Measurements from ENCODE around the gene PFDN1. TPM values are rescaled to one million over a fixed set of nuclear protein-coding genes. Genes with fewer than 3 reads are reported as not detected.

PFDN1 gene
- total and polyA plus RNA-seq, 2 donors, result 48.4 to 80.7 TPM

DNA sequence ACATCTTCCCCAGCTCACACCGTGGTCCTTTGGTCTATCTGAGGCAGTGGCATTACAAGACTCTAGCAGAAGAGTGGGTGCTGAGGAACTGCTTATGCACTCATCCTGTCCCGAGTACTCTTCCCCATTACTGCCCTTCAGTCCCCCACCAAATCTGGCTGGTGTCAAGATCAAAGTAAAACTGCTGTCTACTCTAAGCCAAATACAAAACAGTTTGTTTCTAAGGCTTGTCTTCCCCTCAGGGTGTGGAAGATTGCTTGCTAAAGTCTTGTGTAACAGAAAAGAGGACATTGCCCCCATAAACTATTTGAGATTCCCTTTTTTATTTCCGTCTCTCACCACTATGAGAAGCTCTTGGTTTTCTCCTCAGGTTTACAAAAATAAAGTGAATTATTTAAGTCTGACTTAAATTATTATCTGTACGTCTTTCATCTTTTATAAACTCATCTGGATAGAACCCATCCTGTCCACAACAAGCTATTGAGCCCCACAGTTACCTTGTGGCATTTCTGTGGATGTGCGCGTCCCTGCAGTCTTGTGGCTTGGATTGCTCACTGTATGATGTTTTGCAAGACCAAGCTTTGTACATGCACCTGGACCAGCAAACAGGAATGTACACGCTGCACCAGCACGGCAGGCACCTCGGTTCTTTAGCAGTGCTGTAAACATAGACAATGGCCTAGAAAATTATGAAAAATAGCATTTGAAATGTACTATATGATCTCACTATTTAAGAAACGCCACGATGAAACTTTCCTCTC is 66.9 kb downstream of the PFDN1 start:
- 91% methylated on average over 11 of the region's 11 CpGs for WGBS

DNA sequence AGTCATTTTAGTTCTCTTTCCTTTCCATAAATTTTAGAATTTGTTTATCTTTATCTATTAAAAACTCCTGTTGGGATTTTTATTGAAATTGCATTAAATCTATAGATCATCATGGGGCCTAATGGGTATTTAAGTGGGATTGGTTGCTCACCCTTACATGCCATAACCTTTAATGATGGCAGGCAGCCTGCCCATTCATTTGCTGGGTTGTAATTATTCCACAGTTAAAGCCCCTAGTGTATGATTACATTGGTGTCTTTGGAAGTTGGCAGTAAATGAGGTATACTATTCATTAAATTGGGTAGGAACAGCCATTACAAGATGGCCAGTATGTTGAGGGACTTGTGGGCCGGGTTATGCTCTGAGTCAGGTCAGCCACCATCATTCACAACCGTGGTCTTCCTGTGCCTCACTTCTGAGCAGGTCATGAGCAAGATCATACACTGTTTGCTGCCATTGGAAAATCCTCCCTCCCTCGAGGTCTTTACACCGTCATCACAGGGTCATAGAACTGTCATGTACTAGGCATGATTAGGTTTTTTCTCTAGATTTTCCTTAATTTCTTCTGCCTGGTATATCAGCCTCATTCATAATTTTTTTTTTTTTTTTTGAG is 68.4 kb downstream of the PFDN1 start:
- H3K4me3 ChIP-seq (ENCODE audit: low read length in 2 of 2), result no peak overlapping the region
- DNase-seq (ENCODE audit: low read depth in 6 of 9, low spot score in 9 of 9), result no peak
- no peak overlapping the region for H3K27ac ChIP-seq (ENCODE audit: low read depth in 1 of 2, low read length in 1 of 2)
- H3K36me3 ChIP-seq (ENCODE audit: control insufficient read depth in 2 of 2, insufficient read depth in 2 of 2, low read length in 1 of 2), result no peaks in the 10 kb centered on the region
- no peaks in the 10 kb centered on the region for H3K9me3 ChIP-seq (ENCODE audit: control insufficient read depth in 2 of 2, insufficient read depth in 1 of 2, low read length in 1 of 2)
- H3K4me1 ChIP-seq (ENCODE audit: control insufficient read depth in 2 of 2, insufficient read depth in 2 of 2, low read length in 2 of 2), result no peaks in the 10 kb centered on the region
- 97% methylated on average over 4 of the region's 4 CpGs for WGBS
- no peaks in the 10 kb centered on the region for H3K27me3 ChIP-seq (ENCODE audit: control insufficient read depth in 2 of 2, insufficient read depth in 1 of 2, low read length in 1 of 2)

More for the DNA sequence above, 66.9 kb downstream of the PFDN1 start:
- no peak overlapping the region for H3K4me3 ChIP-seq (ENCODE audit: low read length in 2 of 2)
- H3K4me1 ChIP-seq (ENCODE audit: control insufficient read depth in 2 of 2, insufficient read depth in 2 of 2, low read length in 2 of 2), result no peaks in the 10 kb centered on the region
- H3K27ac ChIP-seq (ENCODE audit: low read depth in 1 of 2, low read length in 1 of 2), result no peak overlapping the region
- H3K27me3 ChIP-seq (ENCODE audit: control insufficient read depth in 2 of 2, insufficient read depth in 1 of 2, low read length in 1 of 2), result no peaks in the 10 kb centered on the region
- no peak for DNase-seq (ENCODE audit: low read depth in 6 of 9, low spot score in 9 of 9)
- H3K36me3 ChIP-seq (ENCODE audit: control insufficient read depth in 2 of 2, insufficient read depth in 2 of 2, low read length in 1 of 2), result no peaks in the 10 kb centered on the region
- no peaks in the 10 kb centered on the region for H3K9me3 ChIP-seq (ENCODE audit: control insufficient read depth in 2 of 2, insufficient read depth in 1 of 2, low read length in 1 of 2)

DNA sequence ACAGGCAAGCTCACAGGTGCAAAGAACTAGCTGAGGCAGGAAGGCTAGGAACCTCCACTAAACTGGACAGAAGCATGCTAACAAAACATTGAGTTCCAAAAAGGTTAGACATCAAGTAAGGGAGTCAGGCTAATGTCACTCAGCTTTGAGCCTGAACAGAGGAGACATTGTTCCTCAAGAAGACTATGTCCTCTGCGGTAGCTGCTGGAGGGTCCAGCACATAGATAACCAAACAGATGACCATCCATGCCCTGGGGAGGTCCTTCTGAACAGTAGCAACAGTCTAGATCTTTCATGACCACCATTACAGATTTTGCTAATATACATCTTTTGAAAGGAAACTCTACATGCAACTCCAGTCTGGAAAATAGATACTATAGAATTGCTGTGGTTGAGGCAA is 70.2 kb downstream of the PFDN1 start:
- no peak overlapping the region for H3K27ac ChIP-seq (ENCODE audit: low read depth in 1 of 2, low read length in 1 of 2)

DNA sequence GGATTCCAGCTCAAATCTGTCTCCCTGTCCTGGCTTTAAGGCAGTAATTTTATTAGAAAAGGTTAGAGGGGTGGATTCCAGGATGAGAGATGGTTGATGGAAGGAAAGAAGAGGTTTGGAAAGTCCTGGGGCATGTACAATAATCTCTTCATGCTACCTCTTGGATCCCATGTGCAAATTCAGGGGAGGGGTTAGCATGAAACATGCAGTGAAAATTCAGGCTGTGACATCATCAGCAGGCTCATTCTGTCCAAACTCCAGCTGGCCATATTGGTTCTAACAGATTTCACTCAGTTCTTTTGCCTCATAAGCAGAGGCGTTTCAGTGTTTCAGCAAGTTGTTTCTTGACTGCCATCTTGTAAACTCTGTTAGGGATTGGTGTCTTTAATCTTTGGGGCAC is 72.5 kb downstream of the PFDN1 start:
- Histone ChIP-seq H3K4me3 (ENCODE audit: low read length in 2 of 2) (no peak overlapping the region), H3K9me3 (ENCODE audit: control insufficient read depth in 2 of 2, insufficient read depth in 1 of 2, low read length in 1 of 2) (no peaks in the 10 kb centered on the region), H3K36me3 (ENCODE audit: control insufficient read depth in 2 of 2, insufficient read depth in 2 of 2, low read length in 1 of 2) (no peaks in the 10 kb centered on the region), H3K27ac (ENCODE audit: low read depth in 1 of 2, low read length in 1 of 2) (no peak overlapping the region), H3K4me1 (ENCODE audit: control insufficient read depth in 2 of 2, insufficient read depth in 2 of 2, low read length in 2 of 2) (no peaks in the 10 kb centered on the region), H3K27me3 (ENCODE audit: control insufficient read depth in 2 of 2, insufficient read depth in 1 of 2, low read length in 1 of 2) (no peaks in the 10 kb centered on the region)
- no peak for DNase-seq (ENCODE audit: low read depth in 6 of 9, low spot score in 9 of 9)
- 100% methylated on average over 1 of the region's 1 CpG for WGBS

More for the DNA sequence above, 70.2 kb downstream of the PFDN1 start:
- H3K27me3 ChIP-seq (ENCODE audit: control insufficient read depth in 2 of 2, insufficient read depth in 1 of 2, low read length in 1 of 2), result no peaks in the 10 kb centered on the region
- no peak overlapping the region for H3K4me3 ChIP-seq (ENCODE audit: low read length in 2 of 2)
- H3K4me1 ChIP-seq (ENCODE audit: control insufficient read depth in 2 of 2, insufficient read depth in 2 of 2, low read length in 2 of 2), result no peaks in the 10 kb centered on the region
- DNase-seq (ENCODE audit: low read depth in 6 of 9, low spot score in 9 of 9), result no peak
- WGBS, result 100% methylated on average over 1 of the region's 1 CpG
- H3K36me3 ChIP-seq (ENCODE audit: control insufficient read depth in 2 of 2, insufficient read depth in 2 of 2, low read length in 1 of 2), result no peaks in the 10 kb centered on the region
- H3K9me3 ChIP-seq (ENCODE audit: control insufficient read depth in 2 of 2, insufficient read depth in 1 of 2, low read length in 1 of 2), result no peaks in the 10 kb centered on the region

DNA sequence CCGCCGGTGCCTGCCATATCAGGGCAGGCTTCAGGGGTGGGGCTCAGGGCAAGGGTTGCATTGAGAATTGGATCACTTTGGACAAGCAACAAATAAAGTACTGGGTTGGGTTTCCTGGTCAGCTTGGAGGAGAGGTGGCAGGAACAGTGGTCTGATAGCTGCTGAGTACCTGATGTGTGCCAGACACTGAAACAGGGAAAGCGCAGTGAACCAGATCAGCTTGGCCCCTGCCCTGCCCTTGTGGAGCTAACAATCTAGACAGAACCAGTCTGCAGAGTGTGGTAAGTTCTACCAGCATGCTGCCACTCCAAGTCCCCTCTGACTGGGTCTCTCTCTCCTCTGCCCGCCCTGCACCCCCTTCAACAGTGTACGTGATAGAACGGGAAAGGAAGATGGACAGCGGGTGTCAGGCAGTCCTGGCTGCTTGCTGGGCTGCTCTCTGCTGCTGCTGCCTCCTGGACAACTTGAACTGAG is 74.5 kb downstream of the PFDN1 start:
- H3K4me1 ChIP-seq (ENCODE audit: control insufficient read depth in 2 of 2, insufficient read depth in 2 of 2, low read length in 2 of 2), result no peaks in the 10 kb centered on the region
- DNase-seq (ENCODE audit: low read depth in 6 of 9, low spot score in 9 of 9), result no peak
- 98% methylated on average over 7 of the region's 7 CpGs for whole genome bisulfite sequencing
- no peaks in the 10 kb centered on the region for H3K36me3 ChIP-seq (ENCODE audit: control insufficient read depth in 2 of 2, insufficient read depth in 2 of 2, low read length in 1 of 2)
- no peak overlapping the region for H3K27ac ChIP-seq (ENCODE audit: low read depth in 1 of 2, low read length in 1 of 2)
- H3K4me3 ChIP-seq (ENCODE audit: low read length in 2 of 2), result no peak overlapping the region
- no peaks in the 10 kb centered on the region for H3K9me3 ChIP-seq (ENCODE audit: control insufficient read depth in 2 of 2, insufficient read depth in 1 of 2, low read length in 1 of 2)
- H3K27me3 ChIP-seq (ENCODE audit: control insufficient read depth in 2 of 2, insufficient read depth in 1 of 2, low read length in 1 of 2), result no peaks in the 10 kb centered on the region

DNA sequence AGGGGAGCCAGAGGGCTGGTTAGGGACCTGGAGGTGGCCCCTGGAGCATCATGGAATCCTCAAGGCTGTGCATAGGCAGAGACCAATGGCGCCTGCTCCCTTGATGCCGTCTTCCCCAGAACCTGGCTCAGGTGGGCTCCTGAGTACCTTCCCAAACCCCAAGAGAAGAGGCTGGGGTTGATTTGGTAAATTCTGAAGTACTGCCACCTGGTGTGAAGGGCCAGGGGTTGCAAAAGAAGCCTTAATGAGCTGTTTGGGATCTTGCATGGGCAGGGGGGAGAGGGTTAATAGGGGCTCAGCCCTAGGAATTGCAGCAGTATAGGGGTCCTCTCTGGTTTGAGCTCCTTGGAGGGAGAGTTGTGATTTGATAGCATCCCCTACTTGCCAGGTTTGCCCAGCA is 75.9 kb downstream of the PFDN1 start:
- Histone ChIP-seq H3K27me3 (ENCODE audit: control insufficient read depth in 2 of 2, insufficient read depth in 1 of 2, low read length in 1 of 2) (no peaks in the 10 kb centered on the region), H3K9me3 (ENCODE audit: control insufficient read depth in 2 of 2, insufficient read depth in 1 of 2, low read length in 1 of 2) (no peaks in the 10 kb centered on the region), H3K36me3 (ENCODE audit: control insufficient read depth in 2 of 2, insufficient read depth in 2 of 2, low read length in 1 of 2) (no peaks in the 10 kb centered on the region), H3K27ac (ENCODE audit: low read depth in 1 of 2, low read length in 1 of 2) (no peak overlapping the region), H3K4me3 (ENCODE audit: low read length in 2 of 2) (no peak overlapping the region), H3K4me1 (ENCODE audit: control insufficient read depth in 2 of 2, insufficient read depth in 2 of 2, low read length in 2 of 2) (no peaks in the 10 kb centered on the region)
- 100% methylated on average over 2 of the region's 2 CpGs for WGBS
- no peak for DNase-seq (ENCODE audit: low read depth in 6 of 9, low spot score in 9 of 9)

DNA sequence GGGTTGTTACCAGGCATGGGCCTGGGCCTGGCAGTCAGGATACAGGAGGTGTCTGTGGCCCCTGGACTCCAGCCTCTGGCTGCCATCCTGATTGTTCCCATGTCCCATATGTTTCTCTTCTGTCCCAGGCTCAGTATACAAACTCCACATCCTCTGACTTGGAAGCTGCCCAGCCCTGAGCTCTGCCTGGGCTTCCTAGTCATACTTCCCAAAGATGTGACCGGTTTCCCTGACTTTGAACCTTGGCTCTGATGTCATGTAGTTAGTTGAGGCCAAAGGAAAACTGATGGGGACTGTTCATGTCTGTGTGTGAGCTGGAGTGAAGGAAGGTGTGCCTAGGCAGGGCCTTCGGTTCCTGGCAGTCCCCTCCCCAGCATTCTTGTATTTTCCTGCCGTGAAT is 77.5 kb downstream of the PFDN1 start:
- Histone ChIP-seq H3K27ac (ENCODE audit: low read depth in 1 of 2, low read length in 1 of 2) (no peak overlapping the region), H3K4me1 (ENCODE audit: control insufficient read depth in 2 of 2, insufficient read depth in 2 of 2, low read length in 2 of 2) (no peaks in the 10 kb centered on the region), H3K4me3 (ENCODE audit: low read length in 2 of 2) (no peak overlapping the region), H3K36me3 (ENCODE audit: control insufficient read depth in 2 of 2, insufficient read depth in 2 of 2, low read length in 1 of 2) (no peaks in the 10 kb centered on the region), H3K27me3 (ENCODE audit: control insufficient read depth in 2 of 2, insufficient read depth in 1 of 2, low read length in 1 of 2) (no peaks in the 10 kb centered on the region), H3K9me3 (ENCODE audit: control insufficient read depth in 2 of 2, insufficient read depth in 1 of 2, low read length in 1 of 2) (no peaks in the 10 kb centered on the region)
- DNase-seq (ENCODE audit: low read depth in 6 of 9, low spot score in 9 of 9), result no peak
- WGBS, result 95% methylated on average over 3 of the region's 3 CpGs

DNA sequence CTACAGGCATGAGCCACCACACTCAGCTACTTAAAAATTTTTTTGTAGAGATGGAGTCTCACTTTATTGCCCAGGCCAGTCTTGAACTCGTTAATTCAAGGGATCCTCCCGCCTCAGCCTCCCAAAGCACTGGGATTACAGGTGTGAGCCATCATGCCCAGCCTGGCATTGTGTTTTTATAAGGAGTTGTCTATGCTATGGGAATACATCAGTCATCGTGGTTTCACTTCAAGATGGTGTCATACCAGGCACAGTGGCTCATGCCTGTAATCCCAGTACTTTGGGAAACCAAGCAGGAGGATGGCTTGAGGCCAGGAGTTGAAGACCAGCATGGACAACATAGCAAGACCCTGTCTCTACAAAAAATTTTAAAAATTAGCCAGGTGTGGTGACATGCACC is 78.2 kb downstream of the PFDN1 start:
- 96% methylated on average over 3 of the region's 3 CpGs for WGBS

DNA sequence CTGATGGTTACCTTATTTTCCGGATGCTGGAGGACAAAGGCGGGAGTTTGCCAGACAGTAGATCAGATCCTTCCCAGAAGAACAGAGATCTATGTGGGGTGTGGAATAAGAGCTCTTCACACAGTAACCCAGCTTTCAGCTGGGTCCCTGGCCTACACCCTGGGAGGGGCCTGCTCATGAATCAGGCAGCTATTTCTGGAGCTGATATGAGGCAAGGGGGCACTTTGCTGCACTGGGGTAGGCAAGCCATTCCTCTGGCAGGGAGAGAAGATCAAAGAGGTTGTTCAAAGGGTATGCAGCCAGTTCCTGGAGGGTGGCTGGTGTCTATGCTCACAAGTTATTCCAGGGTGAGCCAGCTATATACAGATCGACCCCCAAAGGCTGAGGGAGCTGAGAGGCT is 79.3 kb downstream of the PFDN1 start:
- no peaks in the 10 kb centered on the region for H3K9me3 ChIP-seq (ENCODE audit: control insufficient read depth in 2 of 2, insufficient read depth in 1 of 2, low read length in 1 of 2)
- H3K27me3 ChIP-seq (ENCODE audit: control insufficient read depth in 2 of 2, insufficient read depth in 1 of 2, low read length in 1 of 2), result no peaks in the 10 kb centered on the region
- no peak for DNase-seq (ENCODE audit: low read depth in 6 of 9, low spot score in 9 of 9)
- H3K36me3 ChIP-seq (ENCODE audit: control insufficient read depth in 2 of 2, insufficient read depth in 2 of 2, low read length in 1 of 2), result no peaks in the 10 kb centered on the region
- H3K4me3 ChIP-seq (ENCODE audit: low read length in 2 of 2), result no peak overlapping the region
- 97% methylated on average over 3 of the region's 3 CpGs for WGBS
- H3K4me1 ChIP-seq (ENCODE audit: control insufficient read depth in 2 of 2, insufficient read depth in 2 of 2, low read length in 2 of 2), result no peaks in the 10 kb centered on the region
- no peak overlapping the region for H3K27ac ChIP-seq (ENCODE audit: low read depth in 1 of 2, low read length in 1 of 2)

More for the DNA sequence above, 78.2 kb downstream of the PFDN1 start:
- Histone ChIP-seq H3K27ac (ENCODE audit: low read depth in 1 of 2, low read length in 1 of 2) (no peak overlapping the region), H3K4me3 (ENCODE audit: low read length in 2 of 2) (no peak overlapping the region), H3K27me3 (ENCODE audit: control insufficient read depth in 2 of 2, insufficient read depth in 1 of 2, low read length in 1 of 2) (no peaks in the 10 kb centered on the region), H3K36me3 (ENCODE audit: control insufficient read depth in 2 of 2, insufficient read depth in 2 of 2, low read length in 1 of 2) (no peaks in the 10 kb centered on the region), H3K9me3 (ENCODE audit: control insufficient read depth in 2 of 2, insufficient read depth in 1 of 2, low read length in 1 of 2) (no peaks in the 10 kb centered on the region), H3K4me1 (ENCODE audit: control insufficient read depth in 2 of 2, insufficient read depth in 2 of 2, low read length in 2 of 2) (no peaks in the 10 kb centered on the region)
- no peak for DNase-seq (ENCODE audit: low read depth in 6 of 9, low spot score in 9 of 9)
